IPS-18c (cell line): ENCODE data around the gene LINGO3.

Source experiments
- H3K4me3 ChIP-seq: 2 replicates; pipeline ENCODE4 v1.7.0; 2013; ENCODE audit warnings: low read depth, mild to moderate bottlenecking, low read length, moderate library complexity; ENCODE audit not compliant: insufficient read depth
- H3K9me3 ChIP-seq: one replicate; pipeline ENCODE4 v1.6.1; 2013; ENCODE audit warnings: mild to moderate bottlenecking, low read length, moderate library complexity; ENCODE audit not compliant: control insufficient read depth, insufficient read depth

The LINGO3 gene

DNA sequence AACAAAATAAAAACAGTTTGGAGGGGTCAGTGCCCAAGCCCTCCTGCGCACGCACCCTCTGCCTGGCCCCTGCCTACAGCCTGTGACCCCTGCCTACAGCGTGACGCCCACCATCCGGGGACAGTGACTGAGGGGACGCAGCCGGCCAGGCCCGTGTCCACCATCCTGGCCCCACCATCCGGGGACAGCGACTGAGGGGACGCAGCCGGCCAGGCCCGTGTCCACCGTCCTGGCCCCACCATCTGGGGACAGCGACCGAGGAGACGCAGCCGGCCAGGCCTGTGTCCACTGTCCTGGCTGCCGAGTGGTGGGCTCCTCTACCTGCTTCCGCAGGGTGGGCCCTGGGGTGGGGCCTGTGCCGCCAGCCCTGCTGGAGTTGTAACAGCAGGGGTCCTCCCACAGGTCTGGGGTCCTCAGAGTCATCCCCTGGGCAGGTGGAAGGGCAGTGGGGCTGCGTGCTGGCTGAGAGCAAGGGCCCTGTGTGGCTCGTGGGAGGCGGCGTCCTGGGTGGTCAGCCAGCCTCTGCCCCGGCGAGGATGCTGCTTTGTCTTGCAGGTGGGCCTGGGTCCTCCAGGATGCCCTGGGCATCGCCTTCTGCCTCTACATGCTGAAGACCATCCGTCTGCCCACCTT is 34.8 kb upstream of the LINGO3 start:
- no peaks in the 10 kb centered on the region for H3K9me3 ChIP-seq
- H3K4me3 ChIP-seq = no peak overlapping the region

DNA sequence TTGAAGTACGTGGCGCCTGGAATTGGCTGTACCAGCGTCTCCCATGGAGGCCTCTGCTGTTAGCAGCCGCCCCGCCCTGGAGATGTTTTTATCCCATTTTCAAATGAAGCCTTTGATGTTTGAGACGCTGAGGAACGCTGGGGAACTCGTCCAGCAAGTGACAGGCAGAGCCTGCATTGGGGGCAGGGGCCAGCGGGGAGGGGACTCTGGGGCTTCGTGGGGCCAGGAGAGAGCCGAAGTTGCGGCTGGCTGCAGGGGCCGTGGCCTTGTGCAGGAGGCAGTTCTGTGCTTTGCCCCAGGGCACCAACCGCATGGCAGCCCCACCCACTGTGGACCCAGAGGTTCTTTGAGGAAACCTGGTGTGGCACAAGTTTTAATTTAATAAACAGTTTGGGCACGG is 34.0 kb upstream of the LINGO3 start:
- Histone ChIP-seq H3K9me3 (no peaks in the 10 kb centered on the region), H3K4me3 (no peak overlapping the region)

DNA sequence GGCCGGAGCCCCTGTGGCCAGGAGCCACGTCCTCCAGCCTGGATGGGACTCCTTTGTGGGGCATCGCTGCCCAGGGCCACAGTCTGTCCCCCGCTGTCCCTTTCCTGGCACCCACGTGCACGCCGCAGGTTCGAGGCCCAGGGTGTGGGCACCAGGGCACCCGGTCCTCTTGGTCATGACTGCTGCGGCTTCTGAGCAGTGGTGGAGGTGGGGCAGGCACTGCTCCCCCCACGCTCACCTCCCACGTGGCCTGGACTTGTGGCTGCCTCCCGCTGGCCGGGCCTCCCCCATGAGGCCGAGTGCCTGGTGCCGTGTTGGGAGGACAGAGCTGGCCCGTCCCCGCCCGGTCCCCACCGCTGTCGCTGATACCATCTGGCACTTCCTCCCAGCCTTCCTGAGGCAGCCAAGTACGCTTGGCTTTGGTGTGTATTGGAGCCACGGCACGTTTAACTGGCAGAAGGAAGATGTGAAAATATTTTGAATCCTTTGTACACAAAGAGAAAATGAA is 33.3 kb upstream of the LINGO3 start:
- Histone ChIP-seq H3K9me3 (no peaks in the 10 kb centered on the region), H3K4me3 (no peak overlapping the region)

DNA sequence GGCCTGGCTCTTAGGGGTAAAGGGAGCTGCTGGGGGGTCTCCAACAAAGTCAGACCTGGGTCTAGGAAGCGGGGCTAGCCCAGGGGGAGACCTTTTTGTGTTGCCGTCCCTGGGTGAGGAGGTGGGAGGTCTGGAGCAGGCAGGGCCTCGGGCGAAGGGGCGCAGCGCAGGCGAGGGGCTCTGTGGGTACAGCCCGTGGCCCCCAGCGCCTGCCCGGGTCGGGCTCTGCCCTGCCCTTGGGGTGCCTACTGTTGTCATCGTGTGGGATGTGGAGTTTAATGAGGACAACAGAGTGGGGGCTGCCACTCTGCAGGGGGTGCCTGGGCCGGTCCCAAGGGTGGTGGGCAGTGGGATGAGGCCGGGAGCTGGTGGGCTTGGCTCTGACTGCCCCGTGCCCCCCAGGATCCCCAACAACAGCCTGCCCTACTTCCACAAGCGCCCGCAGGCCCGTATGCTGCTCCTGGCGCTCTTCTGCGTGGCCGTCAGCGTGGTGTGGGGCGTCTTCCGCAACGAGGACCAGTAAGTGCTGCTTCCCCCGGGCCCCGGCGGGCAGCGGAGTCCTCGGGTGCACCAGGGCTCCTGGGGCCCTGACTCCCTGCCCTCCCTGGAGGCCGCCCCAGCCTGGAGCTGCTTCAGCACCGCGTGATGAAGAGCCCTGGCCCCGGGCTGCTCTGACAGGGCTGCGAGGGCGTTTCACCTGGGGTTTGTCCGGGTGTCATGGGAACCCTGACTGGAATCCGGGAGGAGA is 32.7 kb upstream of the LINGO3 start:
- Histone ChIP-seq H3K9me3 (no peaks in the 10 kb centered on the region), H3K4me3 (no peak overlapping the region)

DNA sequence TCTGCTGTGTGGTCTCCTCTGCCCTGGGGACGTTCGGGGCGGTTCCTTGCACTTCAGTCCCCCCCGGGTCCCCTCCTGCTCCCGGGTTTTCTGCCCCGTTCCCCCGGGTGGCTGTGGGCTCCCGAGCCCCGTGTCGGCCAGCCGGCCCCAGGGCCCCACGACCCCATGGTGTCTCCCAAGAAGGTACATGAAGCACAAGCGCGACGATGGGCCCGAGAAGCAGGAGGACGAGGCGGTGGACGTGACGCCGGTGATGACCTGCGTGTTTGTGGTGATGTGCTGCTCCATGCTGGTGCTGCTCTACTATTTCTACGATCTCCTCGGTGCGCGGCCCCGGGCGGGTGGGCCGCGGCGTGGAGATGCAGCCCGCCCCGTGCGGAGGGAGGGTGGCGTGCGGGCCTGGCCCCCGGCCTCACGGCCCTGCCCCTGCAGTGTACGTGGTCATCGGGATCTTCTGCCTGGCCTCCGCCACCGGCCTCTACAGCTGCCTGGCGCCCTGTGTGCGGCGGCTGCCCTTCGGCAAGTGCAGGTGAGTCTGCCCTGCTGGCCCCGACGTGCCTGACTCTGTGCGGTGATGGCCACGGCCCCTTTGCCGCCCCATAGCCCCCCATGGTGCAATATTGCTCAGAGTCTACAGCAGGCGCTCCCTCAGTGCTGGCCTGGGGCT is 31.8 kb upstream of the LINGO3 start:
- H3K4me3 ChIP-seq = no peak overlapping the region

DNA sequence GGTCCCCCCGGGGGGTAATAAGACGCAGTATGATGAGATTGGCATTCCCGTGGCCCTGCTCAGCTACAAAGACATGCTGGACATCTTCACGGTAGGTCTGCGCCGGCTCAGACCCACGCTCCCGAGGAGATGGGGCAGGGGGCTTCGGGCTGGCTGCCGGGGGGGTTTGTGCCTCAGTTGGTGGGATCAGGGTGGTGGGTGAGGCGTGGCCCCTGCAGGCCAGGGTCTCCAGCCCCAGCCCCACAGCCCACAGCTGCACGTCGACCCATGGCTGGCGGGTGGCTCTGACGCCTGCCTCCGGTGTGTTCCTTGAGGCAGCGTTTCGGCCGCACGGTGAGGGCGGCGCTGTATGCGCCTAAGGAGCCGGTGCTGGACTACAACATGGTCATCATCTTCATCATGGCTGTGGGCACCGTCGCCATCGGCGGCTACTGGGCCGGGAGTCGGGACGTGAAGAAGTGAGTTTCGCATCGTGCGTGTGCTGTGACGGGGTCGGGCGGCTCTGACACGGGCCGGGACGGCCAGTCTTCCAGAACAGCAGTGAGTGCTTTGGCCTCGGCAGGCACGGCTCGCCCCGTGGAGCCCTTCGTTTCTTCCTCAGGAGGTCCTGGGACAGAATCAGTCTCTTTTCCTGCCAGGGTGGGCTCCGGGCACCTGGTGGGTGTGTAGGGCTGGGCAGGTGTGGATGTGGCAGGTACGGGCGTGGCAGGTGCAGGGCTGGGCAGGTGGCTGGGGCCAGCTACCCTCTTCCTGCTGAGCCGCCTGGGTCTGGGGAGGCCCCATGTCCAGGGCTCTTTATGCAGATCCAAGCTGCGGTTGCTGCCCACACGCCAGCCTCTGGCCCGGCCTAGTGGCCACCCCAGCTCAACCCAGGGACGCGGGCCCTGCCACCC is 31.0 kb upstream of the LINGO3 start:
- Histone ChIP-seq H3K9me3 (no peaks in the 10 kb centered on the region), H3K4me3 (no peak overlapping the region)

More for the DNA sequence above, 31.8 kb upstream of the LINGO3 start:
- H3K9me3 ChIP-seq = no peaks in the 10 kb centered on the region

DNA sequence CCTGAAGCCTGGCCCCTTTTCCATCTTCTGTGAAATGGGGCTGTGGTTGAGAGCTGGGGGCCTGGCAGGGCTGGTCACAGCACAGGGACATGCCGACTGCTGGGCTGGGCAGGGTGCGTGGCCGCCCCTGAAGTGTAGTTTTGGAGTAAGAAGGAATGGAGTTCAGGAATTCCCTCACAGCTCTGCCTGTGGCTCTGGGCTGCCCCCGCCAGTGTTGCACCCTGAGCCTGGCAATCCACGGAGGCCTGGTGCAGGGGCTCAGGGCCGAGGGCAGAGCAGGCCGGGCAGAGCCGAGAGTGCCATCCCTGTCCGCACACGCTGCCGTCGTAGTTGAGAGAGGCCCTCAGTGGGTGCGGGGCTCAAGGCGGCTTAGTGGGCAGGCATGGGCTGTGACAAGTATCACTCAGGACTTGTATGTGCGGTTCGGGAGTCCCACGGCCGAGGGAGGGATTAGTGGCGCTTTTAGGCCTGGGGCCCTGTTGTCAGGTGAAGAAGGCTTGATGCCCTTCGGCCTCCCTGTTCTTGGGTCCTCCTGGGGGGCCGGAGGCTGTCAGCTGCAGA is 30.2 kb upstream of the LINGO3 start:
- no peak overlapping the region for H3K4me3 ChIP-seq
- no peaks in the 10 kb centered on the region for H3K9me3 ChIP-seq

DNA sequence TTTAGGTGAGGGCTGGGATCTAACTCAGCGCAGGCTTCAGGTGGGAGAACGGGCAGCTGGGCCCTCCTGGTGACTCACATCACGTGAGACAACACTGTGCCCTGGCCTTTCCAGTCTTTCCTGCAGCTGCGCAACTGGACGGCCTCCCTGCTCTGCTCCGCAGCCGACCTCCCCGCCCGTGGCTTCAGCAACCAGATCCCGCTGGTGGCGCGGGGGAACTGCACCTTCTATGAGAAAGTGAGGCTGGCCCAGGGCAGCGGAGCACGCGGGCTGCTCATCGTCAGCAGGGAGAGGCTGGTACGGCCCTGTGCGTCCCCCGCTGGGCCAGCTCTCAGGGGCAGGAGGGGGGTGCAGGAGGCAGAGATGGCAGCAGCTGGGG is 29.4 kb upstream of the LINGO3 start:
- Histone ChIP-seq H3K4me3 (no peak overlapping the region), H3K9me3 (no peaks in the 10 kb centered on the region)

DNA sequence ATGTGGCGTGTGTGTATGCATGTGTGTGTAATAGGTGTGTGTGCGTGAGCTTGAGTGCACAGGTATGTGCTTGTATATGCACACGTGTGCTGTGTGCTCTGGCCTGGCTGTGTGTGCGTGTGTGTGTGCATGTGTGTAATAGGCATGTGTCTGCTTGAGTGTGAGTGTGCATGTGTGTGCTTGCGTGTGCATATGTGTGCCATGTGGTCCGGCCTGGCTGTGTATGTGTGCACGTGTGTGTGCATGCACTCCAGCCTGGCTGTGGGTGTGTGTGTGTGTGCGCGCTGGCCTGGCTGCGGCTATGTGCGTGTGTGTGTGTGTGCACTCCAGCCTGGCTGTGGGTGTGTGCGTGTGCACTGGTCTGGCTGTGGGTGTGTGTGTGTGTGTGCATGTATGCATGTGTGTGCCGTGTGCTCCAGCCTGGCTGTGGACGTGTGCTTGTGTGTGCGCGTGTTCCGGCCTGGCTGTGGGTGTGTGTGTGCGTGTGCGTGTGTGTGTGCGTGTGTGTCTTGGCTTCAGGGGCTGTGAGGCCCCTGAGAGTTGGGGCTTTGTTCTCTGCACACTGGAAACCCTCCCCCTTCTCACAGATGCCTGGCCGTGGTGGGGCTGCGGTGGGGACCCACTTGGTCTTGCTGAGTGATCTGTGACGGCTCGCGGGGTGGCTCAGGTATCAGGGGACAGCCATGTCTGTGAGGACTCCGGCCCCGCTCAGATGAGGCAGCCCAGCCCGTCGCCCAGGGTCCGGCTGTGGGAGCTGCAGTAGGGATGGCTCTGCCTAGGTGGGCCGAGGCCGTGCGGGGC is 28.8 kb upstream of the LINGO3 start:
- no peak overlapping the region for H3K4me3 ChIP-seq
- H3K9me3 ChIP-seq = no peaks in the 10 kb centered on the region

DNA sequence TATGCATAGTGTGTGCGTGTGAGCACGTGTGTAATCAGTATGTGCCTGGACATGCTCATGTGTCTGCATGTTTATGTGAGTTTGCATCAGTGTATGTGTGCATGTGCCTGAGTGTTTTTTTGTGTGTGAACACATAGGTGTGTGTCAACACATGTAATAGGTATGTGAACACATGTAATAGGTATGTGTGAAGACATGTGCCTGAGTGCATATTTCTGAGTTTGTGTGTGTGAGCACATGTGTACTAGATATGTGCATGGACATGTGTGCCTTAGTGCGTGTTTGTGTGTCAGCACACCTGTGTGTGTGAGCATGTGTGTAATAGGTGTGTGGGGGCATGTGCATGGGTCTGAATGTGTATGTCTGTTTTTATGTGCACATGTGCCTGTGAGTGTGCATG is 27.9 kb upstream of the LINGO3 start:
- Histone ChIP-seq H3K9me3 (no peaks in the 10 kb centered on the region), H3K4me3 (no peak overlapping the region)

DNA sequence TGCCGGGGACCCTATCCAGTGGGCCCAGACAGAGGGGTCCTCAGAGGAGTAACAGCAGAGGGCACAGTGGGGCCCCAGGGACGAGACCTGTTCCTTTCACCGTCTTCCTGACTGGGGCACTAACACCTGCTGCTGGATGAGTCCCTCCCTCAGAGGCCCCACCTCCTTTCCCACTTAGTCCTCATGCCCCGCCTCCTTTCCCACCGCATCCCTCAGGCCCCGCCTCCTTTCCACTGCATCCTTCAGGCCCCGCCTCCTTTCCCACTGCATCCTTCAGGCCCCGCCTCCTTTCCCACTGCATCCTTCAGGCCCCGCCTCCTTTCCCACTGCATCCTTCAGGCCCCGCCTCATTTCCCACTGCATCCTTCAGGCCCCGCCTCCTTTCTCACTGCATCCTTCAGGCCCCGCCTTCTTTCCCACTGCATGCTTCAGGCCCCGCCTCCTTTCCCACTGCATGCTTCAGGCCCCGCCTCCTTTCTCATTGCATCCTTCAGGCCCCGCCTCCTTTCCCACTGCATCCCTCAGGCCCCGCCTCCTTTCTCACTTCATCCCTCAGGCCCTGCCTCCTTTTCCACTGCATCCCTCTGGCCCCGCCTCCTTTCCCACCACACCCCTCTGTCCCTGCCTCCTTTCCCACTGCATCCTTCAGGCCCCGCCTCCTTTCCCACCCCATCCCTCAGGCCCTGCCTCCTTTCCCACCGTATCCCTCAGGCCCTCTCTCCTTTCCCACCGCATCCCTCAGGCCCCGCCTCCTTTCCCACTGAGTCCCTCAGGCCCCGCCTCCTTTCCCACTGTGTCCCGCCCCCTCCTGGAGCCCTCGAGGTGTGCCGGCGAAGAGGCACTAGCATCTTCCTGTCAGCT is 27.3 kb upstream of the LINGO3 start:
- no peak overlapping the region for H3K4me3 ChIP-seq
- no peaks in the 10 kb centered on the region for H3K9me3 ChIP-seq

DNA sequence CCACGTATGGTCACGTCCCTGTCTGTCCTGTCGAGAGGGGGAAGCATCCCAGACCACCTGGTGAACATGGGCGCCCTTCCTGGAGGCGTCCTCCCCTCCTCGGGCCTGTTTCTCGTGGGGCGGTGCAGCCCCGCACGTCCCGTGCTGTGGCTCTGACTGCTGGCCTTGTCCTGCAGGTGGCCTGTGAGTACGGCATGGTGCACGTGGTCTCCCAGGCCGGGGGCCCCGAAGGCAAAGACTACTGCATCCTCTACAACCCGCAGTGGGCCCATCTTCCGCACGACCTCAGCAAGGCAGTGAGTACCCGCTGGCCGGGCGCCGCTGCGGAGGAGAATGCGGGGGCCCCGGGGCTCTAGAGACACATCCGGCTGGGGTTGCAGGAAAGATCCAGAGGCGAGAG is 26.5 kb upstream of the LINGO3 start:
- H3K4me3 ChIP-seq = no peak overlapping the region

DNA sequence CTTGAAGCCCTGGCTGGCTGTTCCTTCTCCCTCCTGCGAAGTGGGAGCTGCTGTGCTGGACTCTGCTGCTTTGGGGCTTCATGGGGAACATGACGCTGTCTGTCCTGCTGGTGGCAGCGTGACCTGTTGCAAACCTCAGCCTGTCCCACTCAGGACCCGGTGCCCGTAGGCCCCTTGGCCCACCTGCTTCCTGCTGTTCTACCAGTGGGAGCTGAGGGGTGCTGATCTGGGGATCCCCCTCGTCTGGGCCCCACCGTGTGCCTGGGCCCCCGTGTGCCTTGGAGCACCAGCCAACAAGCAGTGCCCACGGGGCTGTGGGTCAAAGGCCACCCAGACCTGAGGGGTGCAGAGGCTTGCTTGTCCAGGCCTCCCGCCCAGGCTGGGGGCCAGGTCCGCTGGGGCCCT is 25.9 kb upstream of the LINGO3 start:
- Histone ChIP-seq H3K4me3 (no peak overlapping the region), H3K9me3 (no peaks in the 10 kb centered on the region)

More for the DNA sequence above, 26.5 kb upstream of the LINGO3 start:
- no peaks in the 10 kb centered on the region for H3K9me3 ChIP-seq

DNA sequence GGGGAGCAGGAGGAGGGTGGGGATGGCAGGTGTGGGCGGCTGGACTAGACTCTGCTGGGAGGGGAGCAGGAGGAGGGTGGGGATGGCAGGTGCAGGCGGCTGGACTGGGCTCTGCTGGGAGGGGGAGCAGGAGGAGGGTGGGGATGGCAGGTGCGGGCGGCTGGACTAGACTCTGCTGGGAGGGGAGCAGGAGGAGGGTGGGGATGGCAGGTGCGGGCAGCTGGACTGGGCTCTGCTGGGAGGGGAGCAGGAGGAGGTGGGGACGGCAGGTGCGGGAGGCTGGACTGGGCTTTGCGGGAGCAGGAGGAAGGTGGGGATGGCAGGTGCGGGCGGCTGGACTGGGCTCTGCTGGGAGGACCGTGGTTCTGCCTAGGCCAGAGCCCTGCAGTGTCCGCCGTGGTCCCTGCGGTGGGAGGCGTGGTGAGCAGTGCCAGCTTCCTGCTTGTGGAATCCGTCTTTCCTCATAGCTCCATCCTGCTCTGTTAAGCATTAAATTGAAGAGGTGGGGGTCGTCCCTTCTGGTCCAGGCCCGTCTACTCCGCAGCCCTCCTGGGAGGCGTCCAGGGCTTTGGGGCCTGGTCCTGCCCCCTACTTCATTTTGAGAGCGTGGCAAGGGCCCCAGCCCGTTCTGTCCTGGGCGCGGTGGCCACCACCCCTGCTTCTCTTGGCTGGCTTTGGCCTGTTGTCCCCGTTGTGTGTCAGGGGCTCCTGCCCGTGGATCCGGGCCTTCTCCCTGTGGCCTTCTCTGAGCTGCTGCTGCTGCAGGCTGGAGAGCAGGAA is 25.3 kb upstream of the LINGO3 start:
- H3K9me3 ChIP-seq = no peaks in the 10 kb centered on the region
- no peak overlapping the region for H3K4me3 ChIP-seq
